Measurements from ENCODE around the gene CNPY1.

The CNPY1 gene

GRCh38 chr7:155488483-155489127 is 57.8 kb downstream of the CNPY1 start:
- in situ Hi-C loops (cut with HindIII; ENCODE audit: low sequenced_read_pairs): loop anchor here (5.0 kb wide), 1 partner anchor 51 kb away; no protein-coding TSS in a partner anchor
- TF ChIP-seq CTCF (IDR thresholded peaks at IDR 0.05; ENCODE audit: low read depth, low read length, missing control alignments): no peak
- no peak overlapping the region for H3K4me3 ChIP-seq (ENCODE audit: low read depth, low read length)
- no peak for DNase-seq (ENCODE audit: low read depth)

DNA sequence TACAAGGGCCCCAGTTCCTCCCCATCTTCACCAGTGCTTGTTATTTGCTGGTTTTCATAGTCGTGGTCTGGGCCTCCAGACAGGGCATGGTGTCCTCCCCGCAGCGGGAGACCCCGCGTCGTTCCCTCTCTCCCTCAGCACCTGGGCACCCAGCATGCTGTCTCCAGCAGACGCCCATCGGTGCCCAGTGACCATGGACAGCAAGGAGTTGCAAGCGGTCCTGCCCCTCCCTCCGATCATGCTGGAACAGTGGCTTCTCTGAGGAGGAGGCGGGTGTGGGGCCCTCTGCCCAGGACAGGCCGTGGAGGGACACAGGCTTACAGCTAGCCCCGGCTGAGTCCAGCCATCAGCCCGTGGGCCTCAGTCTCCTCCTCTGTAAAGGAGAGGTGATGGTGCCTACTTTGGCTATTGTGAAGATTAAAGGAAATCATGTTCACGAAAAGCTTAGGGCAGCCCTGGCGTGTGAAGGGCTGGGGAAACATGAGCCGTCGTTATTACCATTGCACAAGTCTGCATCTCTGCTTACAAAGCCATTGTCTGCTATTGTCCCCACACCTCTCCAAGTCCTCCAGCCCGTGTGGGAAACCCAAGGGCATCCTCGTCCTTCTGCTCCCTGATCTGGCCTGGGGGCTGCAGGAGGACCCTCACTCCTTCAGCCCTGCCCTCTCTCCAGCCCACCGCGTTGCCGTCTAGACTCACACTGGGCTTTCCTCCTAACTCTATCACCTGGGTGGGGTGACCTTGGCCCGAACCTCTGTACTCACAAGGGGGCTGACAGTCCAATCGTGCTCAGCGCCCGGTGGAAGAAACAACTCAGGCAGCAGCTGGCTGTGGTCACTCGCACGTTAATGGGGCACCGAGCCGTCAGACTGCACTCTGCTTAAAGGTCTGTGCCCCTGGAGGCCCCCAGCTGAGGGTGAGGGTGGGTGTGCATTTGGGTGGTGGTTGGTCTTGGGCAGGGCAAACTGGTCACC is 58.6 kb downstream of the CNPY1 start:
- in situ Hi-C loops (cut with HindIII; ENCODE audit: low sequenced_read_pairs): loop anchor here (5.0 kb wide), 1 partner anchor 50 kb away; no protein-coding TSS in a partner anchor
- H3K4me3 ChIP-seq (ENCODE audit: low read depth, low read length): no peak overlapping the region
- TF ChIP-seq CTCF (IDR thresholded peaks at IDR 0.05; ENCODE audit: low read depth, low read length, missing control alignments): no peak
- DNase-seq (ENCODE audit: low read depth): no peak

DNA sequence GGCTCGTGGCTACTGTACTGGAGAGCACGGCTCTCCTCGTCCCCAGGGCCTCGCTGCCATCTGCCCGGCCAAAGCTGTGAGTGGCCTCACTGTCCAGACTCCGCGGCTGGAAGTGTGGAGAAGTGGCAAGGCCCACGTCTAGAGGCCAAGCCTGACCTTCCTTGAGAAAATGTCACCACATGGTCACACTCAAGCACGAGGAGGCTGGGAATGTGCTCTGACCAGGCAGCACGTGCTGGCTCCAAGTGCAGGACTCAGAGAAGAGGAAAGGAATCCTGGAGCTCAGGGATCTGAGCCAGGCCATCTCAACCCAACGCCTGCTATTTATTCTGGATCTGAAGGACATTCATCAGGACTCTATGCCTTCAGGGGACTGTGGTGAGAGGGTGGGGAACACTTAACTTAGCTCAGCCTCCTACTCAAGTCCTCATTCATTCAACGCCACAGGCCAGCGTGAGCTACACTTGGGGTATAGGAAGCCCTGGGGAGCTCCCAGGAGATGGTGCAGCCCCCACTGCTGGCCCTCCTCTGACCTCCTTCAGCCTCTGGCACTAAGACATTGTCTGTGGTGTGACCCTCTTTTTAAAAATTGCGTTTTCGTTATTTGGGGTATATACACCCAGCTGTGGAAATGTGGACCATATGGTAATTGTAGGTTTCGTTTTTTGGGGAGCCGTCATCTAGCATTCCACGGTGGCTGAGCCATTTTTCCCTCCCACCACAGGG is 59.4 kb downstream of the CNPY1 start:
- in situ Hi-C loops (cut with HindIII; ENCODE audit: low sequenced_read_pairs): loop anchor here (5.0 kb wide), 1 partner anchor 50 kb away; no protein-coding TSS in a partner anchor
- no peak for TF ChIP-seq CTCF (IDR thresholded peaks at IDR 0.05; ENCODE audit: low read depth, low read length, missing control alignments)
- no peak for DNase-seq (ENCODE audit: low read depth)
- H3K4me3 ChIP-seq (ENCODE audit: low read depth, low read length): no peak overlapping the region

- DNase-seq (ENCODE audit: low read depth): no peak
- H3K4me3 ChIP-seq (ENCODE audit: low read depth, low read length): no peak overlapping the region
- TF ChIP-seq CTCF (IDR thresholded peaks at IDR 0.05; ENCODE audit: low read depth, low read length, missing control alignments): no peak
- in situ Hi-C loops (cut with HindIII; ENCODE audit: low sequenced_read_pairs): loop anchor here (5.0 kb wide), 1 partner anchor 47 kb away; no protein-coding TSS in a partner anchor
These were observed 61.6 kb downstream of the CNPY1 start for GRCh38 chr7:155484483-155485399.

DNA sequence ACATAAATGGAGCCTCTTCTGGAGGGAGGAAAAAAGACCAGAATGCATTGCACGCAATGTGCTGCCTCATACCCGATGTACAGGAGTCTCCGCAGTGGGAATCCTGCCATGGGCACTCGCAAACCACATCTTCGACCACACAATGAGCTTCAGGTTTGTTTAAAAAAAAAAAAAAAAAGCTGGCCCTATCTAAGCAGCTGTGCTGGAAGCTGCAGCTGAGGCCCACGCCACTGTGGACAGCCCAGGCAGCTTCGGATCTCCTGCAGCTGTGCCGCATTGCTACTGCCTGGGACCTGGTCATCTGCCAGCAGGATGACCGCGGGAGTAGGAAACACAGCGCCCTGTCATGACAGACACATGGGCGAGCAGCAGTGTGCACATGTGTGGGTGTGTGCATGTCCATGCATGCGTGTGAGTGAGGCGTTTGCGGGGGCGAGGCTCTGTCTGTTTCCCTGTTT is 62.5 kb downstream of the CNPY1 start:
- DNase-seq (ENCODE audit: low read depth): no peak
- in situ Hi-C loops (cut with HindIII; ENCODE audit: low sequenced_read_pairs): no loop called here
- TF ChIP-seq CTCF (IDR thresholded peaks at IDR 0.05; ENCODE audit: low read depth, low read length, missing control alignments): no peak
- H3K4me3 ChIP-seq (ENCODE audit: low read depth, low read length): no peak overlapping the region
